ENCODE measurements around the gene SETD1A.

- TF ChIP-seq CTCF (IDR thresholded peaks at IDR 0.05; ENCODE audit: low read depth, low read length) (no peak), MYC (IDR thresholded peaks at IDR 0.05; ENCODE audit: low read depth, low read length) (no peak), MAX (IDR thresholded peaks at IDR 0.05; ENCODE audit: low read depth, low read length) (no peak)
Measured at GRCh38 chr16:30914830-30915229, 42.7 kb upstream of the SETD1A start.

All from NB4 (cell line).